ENCODE data around the gene FOLR2. TPM values are rescaled to one million over a fixed set of nuclear protein-coding genes. Genes with fewer than 3 reads are reported as not detected.

FOLR2 gene
- total RNA-seq, 4 donors from 2014 or later = 6.4 to 16.1 (median 8.6) TPM; not detected in 1

- no peaks in the 10 kb centered on the region for H3K36me3 ChIP-seq
- TF ChIP-seq POLR2AphosphoS5 (IDR thresholded peaks at IDR 0.05) = no peak
- TF ChIP-seq POLR2A (IDR thresholded peaks at IDR 0.05) = no peak
- TF ChIP-seq EP300 (IDR thresholded peaks at IDR 0.05; ENCODE audit: low read depth) = no peak
- TF ChIP-seq CTCF (IDR thresholded peaks at IDR 0.05) = no peak
- peak overlapping the region in 1 of 4 donors; percentile 30 for H3K27ac ChIP-seq
- no peaks in the 10 kb centered on the region for H3K9me3 ChIP-seq
- WGBS, 2 donors (ENCODE audit: low coverage in 1 of 2) = 91% methylated on average over 5 of the region's 5 CpGs; no CpG with 5 or more reads in 1 of the 2 donors
- in situ Hi-C loops (cut with MboI; ENCODE audit: low pct_ligation_motif_present in 1 of 4, low pct_unique_long_range_greater_than_20kb in 1 of 4, low sequenced_read_pairs in 3 of 4) = no loop called here
- intact Hi-C loops (cut with DNase I; ENCODE audit: low total_unique reads) = no loop called here
- peaks cover 5 to 9% (median 8%) of the 10 kb centered on the region in 4 donors for H3K4me1 ChIP-seq
- peaks cover 8% of the 10 kb centered on the region for H3K27me3 ChIP-seq
- DNase-seq = no peak
- no peak overlapping the region for H3K4me3 ChIP-seq
These were observed 1.7 kb downstream of the FOLR2 start for GRCh38 chr11:72218251-72218745.

- Histone ChIP-seq H3K9me3 (no peaks in the 10 kb centered on the region), H3K27ac (no peak overlapping the region), H3K4me3 (no peak overlapping the region), H3K27me3 (peaks cover 3% of the 10 kb centered on the region), H3K36me3 (no peaks in the 10 kb centered on the region), H3K4me1 (peaks cover 5 to 19% (median 15%) of the 10 kb centered on the region in 4 donors)
- no peak for DNase-seq
- WGBS, 2 donors (ENCODE audit: low coverage in 1 of 2) = 78 to 90% methylated on average over 4 to 10 of the region's 10 CpGs
- TF ChIP-seq CTCF (IDR thresholded peaks at IDR 0.05) (no peak), POLR2A (IDR thresholded peaks at IDR 0.05) (no peak), EP300 (IDR thresholded peaks at IDR 0.05; ENCODE audit: low read depth) (no peak), POLR2AphosphoS5 (IDR thresholded peaks at IDR 0.05) (no peak)
- in situ Hi-C loops (cut with MboI; ENCODE audit: low pct_ligation_motif_present in 1 of 4, low pct_unique_long_range_greater_than_20kb in 1 of 4, low sequenced_read_pairs in 3 of 4) = no loop called here
- intact Hi-C loops (cut with DNase I; ENCODE audit: low total_unique reads) = no loop called here
These were observed 4.2 kb downstream of the FOLR2 start for GRCh38 chr11:72220696-72221363.

GRCh38 chr11:72221386-72222075 is 4.9 kb downstream of the FOLR2 start:
- DNase-seq = no peak
- 80 to 89% methylated on average over 1 to 7 of the region's 7 CpGs for WGBS, 2 donors (ENCODE audit: low coverage in 1 of 2)
- intact Hi-C loops (cut with DNase I; ENCODE audit: low total_unique reads) = no loop called here

More at GRCh38 chr11:72221386-72222075, 4.9 kb downstream of the FOLR2 start:
- peaks cover 5 to 24% (median 18%) of the 10 kb centered on the region in 4 donors for H3K4me1 ChIP-seq
- TF ChIP-seq POLR2AphosphoS5 (IDR thresholded peaks at IDR 0.05) = no peak
- TF ChIP-seq EP300 (IDR thresholded peaks at IDR 0.05; ENCODE audit: low read depth) = no peak
- TF ChIP-seq CTCF (IDR thresholded peaks at IDR 0.05) = no peak
- TF ChIP-seq POLR2A (IDR thresholded peaks at IDR 0.05) = no peak
- H3K9me3 ChIP-seq = no peaks in the 10 kb centered on the region
- H3K36me3 ChIP-seq = no peaks in the 10 kb centered on the region
- in situ Hi-C loops (cut with MboI; ENCODE audit: low pct_ligation_motif_present in 1 of 4, low pct_unique_long_range_greater_than_20kb in 1 of 4, low sequenced_read_pairs in 3 of 4) = no loop called here
- peaks cover 3% of the 10 kb centered on the region for H3K27me3 ChIP-seq
- peak overlapping the region in 1 of 4 donors; percentile 99 for H3K27ac ChIP-seq
- H3K4me3 ChIP-seq = no peak overlapping the region
